OCI-M2 (cell line): ENCODE data around the gene DNAJC27.

Source experiments
- DNase-seq: peaks from one replicate; lab custom pipeline; 2025; ENCODE audit not compliant: unreplicated experiment; lab: John Stamatoyannopoulos, UW

DNAJC27 gene

GRCh38 chr2:24926602-24927252 is 45.0 kb downstream of the DNAJC27 start:
- no peak for DNase-seq

GRCh38 chr2:24926220-24926601 is 45.5 kb downstream of the DNAJC27 start:
- no peak for DNase-seq

DNA sequence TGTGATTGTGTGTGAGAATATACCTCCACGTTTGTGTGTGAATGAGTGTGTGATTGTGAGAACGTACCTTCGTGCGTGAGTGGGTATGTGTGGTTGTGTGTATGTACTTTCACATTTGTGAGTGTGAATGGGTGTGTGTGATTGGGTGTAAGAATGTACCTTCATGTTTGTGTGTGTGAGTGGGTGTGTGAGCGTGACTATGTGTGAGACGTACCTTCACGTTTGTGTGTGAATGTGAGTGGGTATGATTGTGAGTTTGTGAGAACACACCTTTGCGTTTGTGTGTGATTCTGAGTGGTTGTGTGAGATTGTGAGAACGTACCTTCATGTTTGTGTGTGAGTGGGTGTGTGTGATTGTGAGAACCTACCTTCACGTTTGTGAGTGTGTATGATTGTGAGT is 45.9 kb downstream of the DNAJC27 start:
- no peak for DNase-seq

GRCh38 chr2:24924732-24925131 is 47.0 kb downstream of the DNAJC27 start:
- DNase-seq, result no peak

GRCh38 chr2:24924266-24924665 is 47.5 kb downstream of the DNAJC27 start:
- DNase-seq, result no peak

GRCh38 chr2:24923106-24923505 is 48.6 kb downstream of the DNAJC27 start:
- no peak for DNase-seq

DNA sequence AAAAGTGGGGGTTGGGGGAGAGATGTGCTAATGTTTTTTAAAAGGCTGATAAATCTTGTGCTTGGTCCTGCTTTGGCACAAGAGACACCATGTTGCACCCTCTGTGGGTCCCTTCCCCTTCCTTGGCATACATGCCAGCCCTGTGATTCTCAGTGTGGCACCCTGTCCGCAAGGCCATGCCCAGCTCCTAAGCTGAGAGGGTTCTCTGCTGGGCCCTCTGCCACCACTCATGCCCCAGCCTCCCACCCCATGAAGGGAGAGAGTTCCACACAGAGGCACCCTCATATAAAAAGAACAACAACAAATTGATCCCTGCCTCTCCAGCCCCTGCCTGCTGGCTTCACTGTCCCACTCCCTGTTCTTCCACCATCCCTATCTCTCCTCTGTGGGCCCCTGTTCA is 49.2 kb downstream of the DNAJC27 start:
- no peak for DNase-seq

DNA sequence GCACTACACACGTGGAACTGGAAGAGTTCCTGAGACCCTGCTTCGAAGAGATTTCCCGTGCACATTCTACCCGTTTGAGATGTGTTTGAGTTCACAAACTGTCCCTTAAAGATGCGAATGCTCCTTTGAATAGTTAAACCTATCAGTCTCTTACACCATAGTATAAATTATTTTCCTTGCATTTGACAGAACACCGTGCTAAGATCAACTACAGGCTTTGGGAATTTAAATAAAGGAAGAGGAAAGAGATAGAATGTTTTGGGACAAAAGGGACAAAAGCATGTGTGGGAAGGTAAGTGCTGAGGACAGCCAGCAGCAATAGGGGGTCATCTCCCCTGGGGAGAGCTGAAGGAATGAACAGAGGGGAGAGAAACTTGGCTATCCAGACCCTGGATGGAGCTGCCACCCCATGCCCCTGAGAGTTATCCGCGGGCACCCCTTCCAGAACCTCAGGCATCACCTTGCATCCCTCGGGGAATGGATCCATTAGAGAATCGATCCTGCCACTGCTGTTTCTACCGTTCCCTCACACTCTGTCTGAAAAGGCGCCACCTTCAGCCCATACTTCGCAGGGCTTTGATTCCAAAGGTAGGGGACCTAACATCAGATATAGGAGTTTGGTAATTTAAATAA is 50.8 kb downstream of the DNAJC27 start:
- no peak for DNase-seq

- DNase-seq, result no peak
Observed at GRCh38 chr2:24920098-24920808, 51.5 kb downstream of the DNAJC27 start, which contains the start of gene ADCY3. ADCY3 (minus strand) TSS chr2:24920237; CDS start chr2:24918987, 1,250 bp downstream.

- DNase-seq, result no peak
Observed at GRCh38 chr2:24919506-24920097, 52.2 kb downstream of the DNAJC27 start.

- no peak for DNase-seq
Observed at GRCh38 chr2:24919037-24919505, 52.7 kb downstream of the DNAJC27 start.

GRCh38 chr2:24918326-24919036 is 53.3 kb downstream of the DNAJC27 start:
- DNase-seq, result no peak

GRCh38 chr2:24917731-24918325 is 53.9 kb downstream of the DNAJC27 start:
- DNase-seq, result no peak

DNA sequence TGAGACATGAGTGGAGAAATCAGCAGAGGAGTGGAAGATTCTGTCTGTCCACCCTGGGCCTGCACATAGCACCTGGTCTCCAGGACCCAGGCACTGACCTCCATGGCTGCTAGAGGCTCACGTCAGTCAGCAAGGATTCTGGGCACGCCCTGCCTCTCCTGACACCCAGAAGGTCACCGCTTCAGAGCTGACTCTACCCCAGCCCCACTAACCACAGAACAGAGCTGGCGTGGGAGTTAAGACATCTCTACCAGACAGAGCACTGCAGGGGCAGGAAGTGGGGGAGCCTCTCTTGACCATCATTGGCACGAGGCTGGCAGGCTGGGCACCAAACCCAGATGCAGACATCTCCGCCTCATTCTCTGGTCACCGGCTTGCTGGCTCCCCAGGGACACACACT is 54.7 kb downstream of the DNAJC27 start:
- no peak for DNase-seq

- no peak for DNase-seq
Observed at GRCh38 chr2:24915796-24916195, 56.0 kb downstream of the DNAJC27 start.

DNA sequence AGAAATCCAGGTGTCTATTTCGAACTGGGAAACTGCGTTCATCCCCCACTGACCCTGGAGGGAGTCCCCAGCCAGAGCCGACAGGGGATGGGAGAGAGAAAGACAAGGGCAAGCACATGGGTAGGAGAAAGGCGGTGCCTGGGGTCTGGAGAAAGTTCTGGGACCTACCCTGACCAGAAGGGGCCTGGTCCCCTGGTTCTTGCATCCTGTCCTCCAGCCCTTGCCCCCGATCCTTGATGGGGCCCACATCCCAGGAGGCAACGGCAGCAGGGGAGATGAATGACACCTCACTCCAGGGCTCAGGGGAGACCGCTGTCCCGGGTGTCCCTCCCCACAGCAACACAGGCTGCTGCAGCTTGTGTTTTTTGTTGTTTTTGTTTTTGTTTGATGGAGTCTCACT is 56.6 kb downstream of the DNAJC27 start:
- no peak for DNase-seq

DNA sequence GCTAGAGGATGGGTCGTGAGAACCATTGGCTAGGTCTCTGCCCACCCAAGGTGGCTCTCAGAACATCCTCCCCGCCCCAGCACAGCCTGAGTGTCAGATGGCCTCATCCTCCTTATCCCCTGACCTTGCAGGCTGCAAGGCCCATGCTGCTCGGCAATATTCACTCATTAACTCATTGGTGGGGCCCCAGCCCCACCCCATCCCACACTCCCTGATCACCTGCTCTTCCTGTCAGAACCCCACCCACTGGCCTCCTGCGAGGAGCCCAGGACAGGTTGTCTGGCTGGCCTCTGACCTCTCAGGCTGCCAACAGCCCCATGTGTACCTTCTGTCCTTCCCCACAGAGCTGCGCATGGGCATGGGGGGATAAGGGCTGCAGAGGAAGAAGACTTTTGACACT is 57.0 kb downstream of the DNAJC27 start:
- DNase-seq, result no peak

DNA sequence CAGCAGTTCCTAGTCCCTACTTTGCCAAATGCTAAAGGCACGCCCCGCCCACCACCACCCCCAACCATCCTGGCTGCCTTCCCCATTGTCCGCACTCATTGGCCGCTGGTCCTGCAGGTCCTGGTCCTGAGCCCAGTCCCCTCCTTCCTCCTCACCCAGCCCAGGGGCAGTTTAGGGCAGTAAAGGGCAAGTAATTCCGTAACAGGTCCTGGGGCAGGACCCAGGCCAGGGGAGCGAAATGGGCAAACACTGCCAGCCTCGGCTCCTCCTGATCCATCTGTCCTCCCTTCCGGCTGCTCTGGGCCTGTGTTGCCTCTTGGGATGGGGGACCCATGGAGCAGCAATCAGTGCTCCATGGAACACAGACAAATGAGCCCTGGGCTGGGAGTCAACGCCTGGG is 57.8 kb downstream of the DNAJC27 start:
- no peak for DNase-seq

GRCh38 chr2:24912986-24913385 is 58.8 kb downstream of the DNAJC27 start:
- no peak for DNase-seq

DNA sequence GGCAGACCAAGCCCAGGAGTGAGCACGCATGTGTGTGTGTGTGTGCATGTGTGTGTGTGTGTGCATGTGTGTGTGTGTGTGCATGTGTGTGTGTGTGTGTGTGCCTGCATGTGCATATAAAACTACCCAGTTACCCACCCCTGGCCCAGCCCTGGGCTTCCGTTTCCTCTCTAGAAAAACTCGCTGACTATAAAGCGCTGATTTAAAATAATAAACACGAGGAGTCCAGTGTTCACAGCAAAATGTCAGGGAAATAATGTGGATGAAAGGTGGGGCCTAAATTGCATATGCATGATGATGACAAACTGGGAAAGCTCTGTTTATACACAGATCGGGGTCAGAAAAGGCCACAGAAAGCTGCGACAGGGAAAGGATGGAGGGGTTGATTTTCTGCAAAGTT is 59.2 kb downstream of the DNAJC27 start:
- DNase-seq, result no peak

- no peak for DNase-seq
Observed at GRCh38 chr2:24910245-24910644, 61.5 kb downstream of the DNAJC27 start.
